ENCODE results near the gene TMEM107.

The TMEM107 gene

DNA sequence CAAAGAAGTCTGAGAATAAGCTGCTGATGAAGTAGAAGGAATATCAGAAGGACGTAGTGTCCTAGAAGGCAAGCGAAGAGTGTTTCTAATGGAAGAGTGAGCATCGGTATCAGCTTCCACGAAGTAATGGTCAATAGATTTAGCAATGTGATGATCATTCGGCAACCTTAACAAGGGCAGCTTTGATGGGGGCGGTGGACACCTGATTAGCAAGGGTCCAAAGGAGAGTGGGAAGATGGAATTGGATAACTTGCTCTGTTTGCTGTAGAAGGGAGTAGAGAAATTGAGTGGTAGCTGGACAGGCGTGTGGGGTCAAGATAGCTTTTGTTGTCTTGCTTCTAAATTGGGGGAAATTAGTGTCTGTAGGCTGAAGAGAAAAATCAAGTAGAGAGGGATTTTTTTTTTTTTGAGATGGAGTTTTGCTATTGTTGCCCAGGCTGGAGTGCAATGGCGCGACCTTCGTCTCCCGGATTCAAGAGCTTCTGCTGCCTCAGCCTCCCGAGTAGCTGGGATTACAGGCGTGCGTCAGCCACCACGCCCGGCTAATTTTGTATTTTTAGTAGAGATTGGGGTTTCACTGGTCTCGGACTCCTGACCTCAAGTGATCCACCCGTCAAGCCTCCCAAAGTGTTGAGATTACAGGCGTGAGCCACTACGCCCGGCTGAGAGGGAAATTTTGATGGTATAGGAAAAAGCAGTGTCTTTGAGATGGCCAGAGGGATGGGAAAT is 38.4 kb downstream of the TMEM107 start:
- peak; percentile 20 for DNase-seq (ENCODE audit: low read depth)

DNA sequence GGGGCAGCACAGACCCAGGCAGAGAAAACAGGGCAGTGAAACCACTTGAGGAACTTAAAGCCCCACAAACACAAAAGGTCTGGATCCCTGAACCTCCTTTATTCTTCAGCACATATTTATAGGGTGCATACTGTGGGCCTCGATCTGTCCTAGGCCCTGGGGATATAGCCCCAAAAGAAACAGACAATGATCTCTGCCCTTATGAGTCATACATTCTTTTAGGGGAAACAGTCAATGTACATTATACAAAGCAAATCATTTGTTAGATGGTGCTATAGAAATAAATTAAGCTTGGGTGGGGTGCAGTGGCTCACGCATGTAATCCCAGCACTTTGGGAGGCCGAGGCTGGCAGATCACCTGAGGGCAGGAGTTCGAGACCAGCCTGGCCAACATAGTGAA is 42.2 kb downstream of the TMEM107 start:
- no peak for DNase-seq (ENCODE audit: low read depth)

DNA sequence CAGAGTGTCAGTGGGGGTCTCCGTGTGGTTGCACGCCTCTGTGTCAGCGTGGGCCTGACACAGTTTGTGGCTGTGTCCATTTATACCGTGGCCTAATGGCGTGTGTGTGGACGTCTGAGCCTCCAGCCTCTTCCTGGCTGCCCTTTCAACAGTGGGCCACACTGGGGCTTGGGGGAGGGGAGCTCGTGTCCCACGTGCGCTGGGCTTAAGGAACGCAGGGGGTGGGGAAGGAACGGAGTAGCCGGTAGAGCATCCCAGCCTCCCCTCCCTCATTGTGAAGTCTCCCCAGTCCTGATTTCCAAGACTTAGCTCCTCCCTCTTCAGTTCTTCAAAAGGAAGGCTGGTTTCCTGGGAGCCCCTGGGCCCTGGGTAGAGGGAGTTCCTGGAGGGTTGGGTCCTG is 42.8 kb downstream of the TMEM107 start:
- no peak for DNase-seq (ENCODE audit: low read depth)

DNA sequence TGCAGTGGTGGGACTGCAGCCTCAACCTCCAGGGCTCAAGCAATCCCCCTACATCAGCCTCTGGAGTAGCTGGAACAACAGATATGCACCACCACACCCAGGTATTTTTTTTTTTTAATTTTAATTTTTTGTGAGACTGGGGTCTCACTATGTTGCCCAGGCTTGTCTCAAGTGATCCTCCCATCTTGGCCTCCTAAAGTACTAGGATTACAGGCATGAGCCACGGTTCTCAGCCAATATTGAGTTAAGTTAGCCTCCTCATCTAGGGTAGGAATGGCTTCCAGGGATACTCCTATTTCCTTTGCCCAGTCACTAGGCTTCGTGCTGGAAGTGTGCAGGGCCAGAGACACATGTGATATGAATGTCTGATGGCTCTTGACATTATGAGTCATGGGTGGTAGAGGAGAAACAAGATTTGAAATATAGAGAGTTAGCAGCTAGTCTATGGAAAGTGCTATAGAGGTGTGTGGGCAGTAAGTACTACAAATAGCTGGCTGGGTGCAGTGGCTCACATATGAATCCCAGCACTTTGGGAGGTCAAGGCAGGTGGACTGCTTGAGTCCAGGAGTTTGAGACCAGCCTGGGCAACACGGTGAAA is 44.2 kb downstream of the TMEM107 start:
- DNase-seq (ENCODE audit: low read depth), result peak; percentile 62

DNA sequence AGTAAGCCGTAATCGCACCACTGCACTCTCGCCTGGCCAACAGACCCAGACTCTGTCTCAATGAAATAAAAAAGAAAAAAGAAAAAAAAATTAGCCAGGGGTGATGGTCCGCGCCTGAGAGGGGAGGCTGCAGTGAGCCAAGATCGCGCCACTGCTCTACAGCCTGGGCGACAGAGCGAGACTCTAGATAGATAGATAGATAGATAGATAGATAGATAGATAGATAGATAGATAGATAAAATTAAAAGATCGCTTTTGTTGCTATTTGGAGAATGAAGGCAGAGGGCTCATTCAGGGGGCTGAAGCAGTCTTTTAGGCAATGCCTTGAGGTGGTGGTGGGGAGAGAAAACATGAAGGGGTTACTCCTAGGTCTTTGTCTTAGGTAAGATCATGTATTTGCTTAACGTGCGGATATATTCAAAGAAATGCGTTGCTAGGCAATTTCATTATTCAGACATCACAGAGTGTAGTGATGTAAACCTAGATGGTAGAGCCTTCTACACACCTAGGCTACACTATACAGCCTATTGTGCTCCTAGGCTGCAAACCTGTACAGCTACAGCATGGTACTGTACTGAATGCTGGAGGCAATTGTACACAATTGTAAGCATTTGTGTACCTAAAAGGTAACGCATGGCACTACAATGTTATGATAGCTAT is 47.9 kb downstream of the TMEM107 start:
- no peak for DNase-seq (ENCODE audit: low read depth)

DNA sequence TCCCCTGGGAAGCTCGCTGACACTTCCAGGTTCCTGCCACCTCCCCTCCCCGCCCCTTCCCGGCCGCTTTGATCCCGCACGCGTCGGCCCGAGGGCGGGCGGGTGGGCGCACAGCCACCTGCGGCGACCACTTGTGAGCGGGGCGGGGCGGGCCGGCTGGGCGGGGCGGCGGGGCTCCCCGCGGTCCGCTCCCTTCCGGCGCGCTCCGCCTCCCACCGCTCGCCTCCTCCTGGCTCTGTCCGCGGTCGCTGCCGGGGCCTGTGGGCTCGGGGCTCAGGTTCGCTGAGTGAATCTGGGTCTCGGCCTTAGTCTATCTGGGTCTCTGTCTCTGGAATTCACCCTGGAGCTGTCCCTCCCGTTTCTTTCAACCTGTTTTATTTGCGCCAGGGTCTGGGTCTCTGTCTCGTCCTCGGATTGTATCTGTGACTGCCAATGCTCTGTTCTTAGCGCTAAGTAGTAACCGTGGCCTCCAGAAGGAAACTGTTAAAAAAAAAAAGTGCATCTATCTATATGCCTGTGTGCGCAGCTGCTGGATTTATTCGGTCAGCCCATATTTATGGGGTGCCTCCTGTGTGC is 49.6 kb downstream of the TMEM107 start:
- peak; percentile 51 for DNase-seq (ENCODE audit: low read depth)

DNA sequence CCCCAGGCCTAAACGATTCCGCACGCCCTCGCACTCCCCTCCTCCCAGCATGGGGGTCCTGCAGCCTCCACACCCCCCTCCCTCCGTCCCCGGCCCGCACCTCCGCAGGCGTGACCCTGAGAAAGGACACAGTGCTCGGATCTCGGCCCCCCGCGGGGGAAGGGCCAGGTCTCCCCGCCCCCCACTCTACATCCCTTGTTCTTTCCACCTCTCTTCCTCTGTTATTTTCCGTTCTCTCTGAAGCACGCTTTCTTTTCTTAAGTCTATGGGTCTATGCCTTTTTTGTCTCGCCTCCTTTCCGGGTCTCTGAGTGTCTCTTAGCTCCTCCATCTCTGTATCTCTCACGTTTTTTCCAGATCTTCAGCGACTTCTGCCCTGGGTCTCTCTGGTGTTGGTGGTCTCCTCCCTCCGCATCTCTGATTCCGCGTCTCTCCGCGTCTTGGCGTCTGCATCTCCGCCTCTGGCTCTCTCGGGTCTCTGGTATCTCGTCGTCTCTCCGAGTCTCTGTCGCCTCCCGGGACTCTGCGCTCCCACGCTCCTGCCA is 50.2 kb downstream of the TMEM107 start:
- DNase-seq (ENCODE audit: low read depth), result peak; percentile 40

DNA sequence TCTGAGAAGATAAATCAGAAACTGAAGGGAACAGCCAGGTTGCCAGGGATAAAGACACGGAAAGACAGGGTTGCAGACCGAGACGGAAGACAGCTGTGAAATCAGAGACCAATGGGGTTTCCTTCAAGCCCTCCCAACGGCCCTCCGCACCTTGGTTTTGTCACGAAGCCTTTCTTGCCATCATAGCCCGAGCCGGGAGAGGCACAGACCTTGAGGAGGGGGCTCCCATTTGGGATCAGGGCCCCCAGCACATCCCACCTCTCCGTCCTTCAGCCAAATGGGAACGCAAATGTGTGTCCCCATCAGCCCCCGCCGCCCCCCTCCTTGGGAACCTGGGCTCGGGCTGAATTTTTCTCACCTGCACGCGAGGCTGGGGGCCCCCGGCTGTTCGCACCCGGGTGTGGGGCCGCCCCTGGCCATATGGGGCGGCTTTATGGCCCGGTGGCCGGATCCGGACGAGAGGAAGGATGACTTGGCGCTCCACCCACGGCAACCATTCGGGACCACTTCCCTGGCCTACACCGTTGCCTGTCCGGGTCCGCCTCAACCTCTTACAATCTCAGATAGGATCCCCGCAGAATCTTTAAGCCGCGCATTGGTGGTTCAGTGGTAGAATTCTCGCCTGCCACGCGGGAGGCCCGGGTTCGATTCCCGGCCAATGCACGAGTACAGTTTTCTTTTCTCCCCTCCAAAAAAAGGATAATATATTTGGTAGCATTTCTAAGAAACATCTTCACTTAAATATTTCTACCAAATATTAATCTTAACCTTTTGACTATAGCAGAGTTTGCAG is 50.8 kb downstream of the TMEM107 start:
- DNase-seq (ENCODE audit: low read depth), result peak; percentile 78

DNA sequence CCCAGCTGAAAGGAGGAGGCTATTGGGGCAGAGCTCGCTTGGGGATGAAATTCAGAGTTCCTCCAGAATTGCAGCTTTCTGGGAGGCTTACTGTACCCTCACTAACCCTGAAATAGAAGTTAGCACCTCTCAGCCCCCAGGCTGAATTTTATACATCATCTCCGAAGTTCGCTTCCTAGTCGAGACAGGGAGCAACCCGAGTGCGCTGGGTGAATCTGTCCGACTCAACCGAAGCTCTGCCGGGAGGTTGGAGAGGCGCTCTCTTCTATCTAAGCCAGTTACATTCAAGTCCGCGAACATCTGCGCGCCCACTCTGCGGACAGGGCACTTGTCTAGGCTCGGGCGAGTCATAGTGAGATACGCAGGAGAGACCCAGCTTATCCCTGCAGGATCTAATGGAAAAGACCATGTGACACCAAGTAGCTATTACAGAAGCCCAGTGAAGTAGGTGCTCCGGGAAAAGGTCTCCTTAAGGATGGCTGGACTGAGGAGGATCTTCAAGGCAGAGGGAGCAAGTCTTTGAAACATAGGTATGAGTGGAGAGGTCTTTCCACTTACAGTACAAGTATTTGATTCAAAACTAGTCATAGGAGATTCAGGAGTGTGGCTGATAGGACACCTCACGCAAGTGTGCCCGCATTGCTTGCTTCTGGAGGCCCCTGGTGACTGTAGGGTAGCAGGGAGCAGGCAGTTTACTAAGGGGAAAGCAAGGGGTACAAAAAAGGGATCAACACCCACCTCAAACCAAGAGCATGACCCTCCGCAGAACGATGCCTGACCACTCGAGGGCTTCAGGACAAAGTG is 51.6 kb downstream of the TMEM107 start:
- DNase-seq (ENCODE audit: low read depth), result peak; percentile 34

DNA sequence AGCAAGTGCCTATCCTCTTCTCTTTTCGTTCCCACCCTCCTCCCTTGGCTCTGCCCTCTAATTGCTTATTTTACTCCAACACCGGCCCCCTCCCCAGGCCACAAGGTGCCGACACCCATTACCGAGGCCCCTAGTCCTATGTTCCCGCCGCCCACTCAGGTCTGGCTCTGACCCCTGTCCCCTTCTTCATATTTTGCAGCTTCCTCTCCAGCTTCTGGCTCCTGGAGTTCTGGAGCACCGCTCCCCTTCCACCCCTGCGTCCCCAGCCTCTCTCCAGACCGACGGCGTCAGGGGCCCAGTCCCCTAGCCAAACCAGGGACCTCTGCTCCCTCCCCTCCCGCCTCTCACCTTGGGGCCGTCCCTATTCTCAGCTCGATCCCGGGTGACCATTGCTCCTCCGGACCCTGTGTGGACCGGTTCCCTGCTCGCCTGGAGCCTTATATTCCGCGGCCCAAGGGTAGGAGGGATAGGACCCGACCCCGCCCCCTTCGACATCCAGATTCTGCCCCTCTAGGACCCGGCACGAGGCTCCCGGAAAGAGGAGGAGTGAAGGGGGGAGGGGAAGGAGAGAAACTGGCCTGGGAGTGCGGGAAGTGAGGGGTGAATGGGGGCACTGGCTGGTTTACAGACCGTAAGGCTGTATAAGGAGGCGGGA is 52.4 kb downstream of the TMEM107 start, which contains the start of gene HES7:
TSS of gene HES7 (minus strand) at position 412 of the 655 bp plus-strand sequence. CDS start at position 390, 22 bp downstream.
- DNase-seq (ENCODE audit: low read depth), result peak; percentile 32

DNA sequence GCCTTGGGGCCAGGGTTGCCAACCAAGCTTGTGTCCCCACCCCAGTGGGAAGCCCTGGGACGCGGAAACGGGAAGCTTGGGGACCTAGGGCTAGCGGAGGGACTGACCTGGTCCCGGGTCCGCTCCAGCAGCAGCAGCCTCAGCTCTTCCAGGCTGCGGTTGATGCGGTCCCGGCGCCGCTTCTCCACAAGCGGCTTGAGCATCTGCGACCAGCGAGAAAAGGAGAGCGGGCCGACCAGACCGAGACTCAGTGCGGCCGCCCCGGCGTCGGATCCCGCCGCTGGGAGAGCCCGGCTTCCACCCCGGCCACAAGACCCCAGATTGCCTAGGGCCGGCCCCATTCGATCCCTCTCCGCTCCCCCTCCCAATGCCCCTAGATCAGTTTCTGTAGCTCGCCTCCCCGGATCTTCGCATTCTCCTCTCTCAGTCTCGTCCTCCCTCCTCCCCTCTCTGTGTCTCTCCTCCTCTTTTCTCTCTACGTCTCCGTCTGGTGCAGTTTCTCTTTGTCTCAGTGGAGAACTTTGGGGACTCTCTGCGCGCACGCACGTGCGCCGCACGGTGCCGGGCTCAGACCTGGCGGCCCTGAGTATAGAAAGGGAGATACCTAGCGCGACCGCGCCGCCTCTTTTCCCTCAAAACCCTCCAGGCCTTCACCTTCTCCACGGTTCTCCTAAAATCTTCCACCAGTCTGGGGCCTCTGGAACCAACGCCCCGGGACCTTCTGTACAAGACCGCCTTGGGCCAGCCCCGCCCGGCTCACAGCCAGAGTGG is 53.1 kb downstream of the TMEM107 start:
- peak; percentile 44 for DNase-seq (ENCODE audit: low read depth)

Measured in EH (cell line).